ENCODE data around the gene TATDN3. TPM values are rescaled to one million over a fixed set of nuclear protein-coding genes. Genes with fewer than 3 reads are reported as not detected.
A peak's percentile ranks its signal among the peaks of the same experiment; 100 is the strongest.

The TATDN3 gene
- total and polyA plus RNA-seq, 2 of the 4 experiments (the other 2 are of a cell fraction), result 4.9 to 12.0 TPM

GRCh38 chr1:212797681-212798080 is 6.0 kb downstream of the TATDN3 start:
- ATAC-seq (ENCODE audit: low read depth) (no peak), DNase-seq (peak; percentile 21)
- intact Hi-C loops (cut with micrococcal nuclease), result no loop called here
- Histone ChIP-seq H2AFZ (replicated peaks; ENCODE audit: low read length, poor library complexity) (no peak overlapping the region), H3K18ac (ENCODE audit: low read depth, low read length) (no peak overlapping the region), H4K91ac (ENCODE audit: insufficient read depth, low read depth, low read length) (no peak overlapping the region), H3K23ac (ENCODE audit: low read depth, low read length) (no peak overlapping the region), H2BK120ac (ENCODE audit: low read depth, low read length) (no peak overlapping the region), H3K4ac (ENCODE audit: low read depth, low read length) (no peak overlapping the region), H3K14ac (replicated peaks; ENCODE audit: low read depth, low read length) (no peak overlapping the region), H3K56ac (ENCODE audit: extremely low read depth, insufficient read depth, low read length) (no peak overlapping the region), H2AK9ac (replicated peaks; ENCODE audit: low read depth, low read length, poor library complexity) (no peak overlapping the region), H4K5ac (ENCODE audit: low read depth, low read length) (no peak overlapping the region), H3K9me3 (ENCODE audit: control insufficient read depth, insufficient read depth, low read length) (no peaks in the 10 kb centered on the region), H3K4me3 (ENCODE audit: insufficient read depth, low read depth, low read length) (no peak overlapping the region), H2BK15ac (ENCODE audit: low read depth, low read length) (no peak overlapping the region), H2AK5ac (ENCODE audit: low read depth, low read length) (no peak overlapping the region), H3K9me1 (ENCODE audit: insufficient read depth, low read length) (no peaks in the 10 kb centered on the region), H3K4me2 (ENCODE audit: low read depth, low read length) (no peak overlapping the region), H3K9ac (ENCODE audit: low read depth, low read length) (no peak overlapping the region), H2BK5ac (ENCODE audit: low read depth, low read length, poor library complexity, severe bottlenecking) (no peak overlapping the region), H4K8ac (ENCODE audit: low read depth in 2 of 2, low read length in 2 of 2) (no peak overlapping the region), H2BK20ac (ENCODE audit: low read depth, low read length) (no peak overlapping the region), H3K27ac (ENCODE audit: insufficient read depth, low read length) (no peak overlapping the region), H4K20me1 (ENCODE audit: insufficient read depth, low read length) (no peaks in the 10 kb centered on the region), H3K27me3 (ENCODE audit: control insufficient read depth, insufficient read depth, low read length) (no peaks in the 10 kb centered on the region), H3K36me3 (ENCODE audit: control insufficient read depth, insufficient read depth, low read length) (peaks cover 9% of the 10 kb centered on the region; the same call in 1 of the 2 replicates), H3K4me1 (ENCODE audit: control insufficient read depth, insufficient read depth, low read length) (0 out of 2 replicates have a peak, but pooled peaks cover 2% of the 10 kb centered on the region), H3K79me1 (ENCODE audit: low read depth in 1 of 2, low read length in 2 of 2) (peaks cover 3% of the 10 kb centered on the region in 2 experiments; a peak in 3 of 4 replicates)
- in situ Hi-C loops (cut with MboI; ENCODE audit: low sequenced_read_pairs), result no loop called here
- TF ChIP-seq BHLHE40 (IDR thresholded peaks at IDR 0.05; ENCODE audit: low read depth, low read length) (no peak), RCOR1 (IDR thresholded peaks at IDR 0.05; ENCODE audit: insufficient replicate concordance, low read length) (no peak), MAZ (IDR thresholded peaks at IDR 0.05; ENCODE audit: borderline replicate concordance, low read depth, low read length) (no peak), MAFK (IDR thresholded peaks at IDR 0.05; ENCODE audit: low read depth, low read length) (no peak; the same call in 1 of the 2 replicates), POLR2A (IDR thresholded peaks at IDR 0.05; ENCODE audit: low read depth, low read length) (no peak), RAD21 (IDR thresholded peaks at IDR 0.05; ENCODE audit: low read length) (no peak), CEBPB (IDR thresholded peaks at IDR 0.05; ENCODE audit: low read depth, low read length) (no peak), MXI1 (IDR thresholded peaks at IDR 0.05; ENCODE audit: borderline replicate concordance, low read depth, low read length) (no peak), FOS (IDR thresholded peaks at IDR 0.05; ENCODE audit: low read depth, low read length) (no peak), ELK1 (IDR thresholded peaks at IDR 0.05; ENCODE audit: borderline replicate concordance, low read depth, low read length) (no peak), NFE2L2 (IDR thresholded peaks at IDR 0.05; ENCODE audit: low read depth, low read length) (no peak), SMC3 (IDR thresholded peaks at IDR 0.05; ENCODE audit: low read depth, low read length) (no peak), CHD1 (IDR thresholded peaks at IDR 0.05; ENCODE audit: low read depth, low read length) (no peak), USF2 (IDR thresholded peaks at IDR 0.05; ENCODE audit: low read depth, low read length) (no peak)
- WGBS, 2 experiments (ENCODE audit: extremely low coverage in 2 of 2, insufficient read length in 1 of 2), result no CpG with 5 or more reads among the region's 3 CpGs
- no TSS peak for BruUV-seq (replicated peaks)
- CTCF ChIA-PET, result interaction anchor here (0.7 kb wide), 1 partner anchor 198 kb away, joined by 4 read pairs; no protein-coding TSS in a partner anchor
- dilution Hi-C loops (cut with HindIII; ENCODE audit: low sequenced_read_pairs, unreplicated experiment), result no loop called here
- POLR2A ChIA-PET (ENCODE audit: unreplicated experiment), result interaction anchor here (0.6 kb wide), 2 partner anchors 38 to 60 kb away, joined by 9 to 12 read pairs; no protein-coding TSS in a partner anchor

Data from IMR-90 (cell line).